HG02759 (cell line): Measurements from ENCODE around the gene BEX5.
"Not testable (repeated sequence)": the region's sequence is repeated elsewhere in the genome, so short reads cannot be mapped to it uniquely, and the experiment has no call there.

ENCODE experiments used
- ATAC-seq: cut with Tn5 transposase; IDR thresholded peaks from one replicate; pipeline ENCODE4 v1.9.1; 2021; ENCODE audit warnings: mild to moderate bottlenecking, moderate library complexity; ENCODE audit not compliant: unreplicated experiment

The BEX5 gene

DNA sequence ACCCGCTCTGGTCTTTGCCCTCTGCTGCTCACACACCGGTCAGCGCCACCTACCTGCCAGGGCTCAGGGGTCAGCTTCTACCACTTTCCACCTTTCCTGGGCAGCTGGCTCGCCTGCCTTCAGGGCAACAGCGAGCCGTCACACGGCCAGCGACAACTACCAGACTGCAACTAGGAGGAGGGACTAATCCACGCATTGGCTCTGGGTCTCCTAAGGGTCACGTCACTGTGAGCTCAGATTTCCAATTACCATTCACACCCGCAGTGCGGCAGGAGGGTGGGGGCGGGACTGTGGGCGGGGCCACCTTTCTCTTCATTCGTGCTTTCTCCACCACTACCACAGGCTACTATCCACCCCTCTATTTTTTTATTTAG, at the start of gene BEX5:
Gene BEX5 (minus strand): TSS at position 172 of the 374 bp plus-strand sequence. CDS start 1,712 bp downstream, outside the sequence.
- ATAC-seq = peak; percentile 87

DNA sequence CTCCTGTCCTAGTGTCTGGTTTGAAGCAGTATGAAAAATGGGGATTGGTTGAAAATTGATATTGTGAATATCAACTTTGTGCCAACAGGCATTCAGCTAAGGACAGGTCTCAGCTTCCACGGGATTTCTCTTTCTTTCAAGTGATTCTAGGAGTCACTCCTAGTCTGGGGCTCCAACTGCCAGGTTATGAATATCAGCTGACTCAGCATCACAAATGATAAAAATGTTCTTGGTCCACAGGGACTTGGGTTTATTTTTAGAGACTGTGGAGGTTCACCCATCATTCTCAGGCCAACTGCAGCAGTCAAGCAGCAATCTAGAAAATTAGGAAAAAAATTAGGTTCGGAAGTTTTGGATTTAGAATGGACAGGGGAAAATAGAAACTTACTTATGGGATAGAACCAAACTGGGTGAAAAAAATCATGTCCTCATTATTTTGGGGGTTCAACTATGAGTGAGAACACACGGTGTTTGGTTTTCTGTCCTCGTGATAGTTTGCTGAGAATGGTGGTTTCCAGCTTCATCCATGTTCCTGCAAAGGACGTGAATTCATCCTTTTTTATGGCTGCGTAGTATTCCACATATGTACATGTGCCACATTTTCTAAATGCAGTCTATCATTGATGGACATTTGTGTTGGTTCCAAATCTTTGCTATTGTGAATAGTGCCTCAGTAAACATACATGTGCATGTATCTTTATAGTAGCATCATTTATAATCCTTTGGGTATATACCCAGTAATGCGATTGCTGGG, 30.4 kb upstream of the BEX5 start:
- no peak for ATAC-seq

DNA sequence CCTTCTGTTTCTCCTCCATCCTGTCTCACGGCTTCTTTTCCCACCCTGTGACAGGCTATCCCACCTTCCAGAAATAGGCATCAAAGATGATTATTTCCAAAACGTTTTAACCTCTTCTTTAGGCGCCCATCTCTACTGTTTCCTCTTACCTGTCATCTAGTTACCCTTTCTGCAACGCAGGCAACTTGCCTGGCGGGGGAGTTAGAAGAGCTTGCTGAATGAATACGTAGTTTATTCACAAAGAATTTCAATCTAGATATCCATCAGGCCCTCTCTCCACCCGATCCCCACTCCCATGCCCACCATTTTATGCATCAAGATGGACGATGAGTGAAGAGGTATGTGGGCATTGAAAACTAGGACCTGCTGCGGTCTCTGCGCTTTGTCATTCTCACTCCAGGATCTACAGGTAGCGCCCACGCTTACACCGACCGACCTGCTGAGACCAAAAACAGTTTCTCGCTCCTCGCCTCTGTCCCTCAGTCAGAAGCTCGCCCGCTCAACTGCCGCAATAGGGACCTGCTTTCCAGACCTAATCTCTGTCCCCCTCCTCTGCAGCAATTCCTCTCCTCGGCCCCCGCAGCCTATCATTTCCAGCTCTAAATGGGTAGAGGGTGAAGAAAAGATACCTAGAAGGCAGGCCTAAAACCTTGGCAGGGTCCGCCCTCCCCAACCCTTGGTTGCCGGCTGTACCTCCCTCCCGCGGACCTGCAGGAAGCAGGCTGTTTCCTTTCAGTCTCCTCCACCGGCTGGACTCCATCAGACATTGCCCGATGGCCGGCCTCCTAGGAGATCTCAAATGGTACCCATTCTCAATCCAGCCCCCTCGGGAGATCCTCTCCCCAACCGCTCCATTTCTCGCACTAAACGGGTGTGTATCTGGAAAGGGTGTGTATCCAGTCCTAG, 624 bp downstream of the BEX5 start:
- ATAC-seq = peak; percentile 50

DNA sequence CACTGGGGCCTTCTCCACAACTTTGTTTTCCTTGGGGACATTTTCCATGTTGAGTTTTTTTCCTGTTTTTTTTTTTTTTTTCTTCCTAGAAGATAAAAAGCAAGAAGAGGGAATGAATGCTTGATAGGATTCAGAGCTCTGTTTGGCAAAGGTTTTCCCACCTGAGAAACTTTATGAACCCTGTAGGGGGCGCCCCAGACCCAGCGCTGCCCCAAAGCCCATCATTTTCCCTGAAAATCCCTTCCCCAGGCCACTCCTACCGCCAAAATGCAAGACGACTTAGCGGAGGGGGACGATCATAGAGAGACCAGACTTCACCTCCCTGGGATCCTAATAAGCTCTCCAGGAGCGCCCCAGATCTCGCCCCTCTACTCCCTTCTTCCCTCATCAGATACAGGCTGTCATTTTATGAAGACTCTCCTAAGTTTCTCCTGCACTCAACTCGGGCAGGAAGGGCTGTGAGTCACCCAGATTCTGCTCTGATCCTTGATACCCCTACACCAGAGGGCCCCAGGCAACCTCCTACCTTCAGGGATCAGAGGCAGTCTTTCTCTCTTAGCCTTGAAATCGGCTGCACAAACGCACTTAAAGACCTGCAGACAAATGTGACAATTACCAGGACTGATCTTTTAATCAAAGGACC, 1.4 kb downstream of the BEX5 start:
- no peak for ATAC-seq

DNA sequence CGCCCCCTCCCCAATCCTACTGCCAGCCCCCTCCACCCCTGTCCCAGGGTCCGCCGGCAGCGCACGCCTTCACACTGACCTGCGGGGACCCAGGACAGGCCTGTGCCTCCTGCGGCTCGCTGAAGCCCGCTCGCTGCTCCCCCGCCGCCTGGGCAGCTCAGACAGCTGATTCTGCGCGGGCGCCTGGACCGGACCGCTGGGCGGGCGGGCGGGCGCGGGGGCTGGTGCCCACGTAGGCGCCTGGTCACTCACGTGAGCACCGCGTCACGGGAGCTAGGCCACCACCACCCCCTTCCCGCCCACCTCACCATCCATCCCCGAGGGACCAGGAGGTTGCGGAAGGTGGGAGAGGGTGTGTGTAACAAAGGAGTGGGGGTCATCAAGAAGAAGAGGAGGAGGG, 13.5 kb downstream of the BEX5 start, which contains the start of gene TCEAL6:
Gene TCEAL6 (minus strand): TSS at position 208 of the 400 bp plus-strand sequence.
- ATAC-seq = not testable (repeated sequence)

DNA sequence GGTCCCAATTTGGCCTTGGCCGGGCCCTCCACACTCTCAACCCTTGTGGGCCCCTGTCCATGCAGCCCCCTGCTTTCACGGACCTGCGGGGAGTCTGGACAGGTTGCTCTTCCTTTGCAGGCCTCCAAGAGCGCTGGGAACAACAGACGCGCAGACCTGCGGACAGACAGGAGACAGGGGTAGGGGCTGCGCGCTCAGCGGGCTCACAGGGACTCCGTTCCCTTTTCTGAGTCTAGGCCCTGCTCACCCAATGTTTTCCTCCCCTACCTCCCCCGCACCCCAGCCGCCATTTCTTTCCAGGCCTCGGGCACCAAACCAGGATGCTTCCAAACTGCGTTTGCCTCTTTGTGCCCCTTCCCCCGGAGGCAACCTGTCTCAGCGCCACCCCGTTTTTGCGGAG, 14.1 kb downstream of the BEX5 start:
- ATAC-seq = not testable (repeated sequence)

DNA sequence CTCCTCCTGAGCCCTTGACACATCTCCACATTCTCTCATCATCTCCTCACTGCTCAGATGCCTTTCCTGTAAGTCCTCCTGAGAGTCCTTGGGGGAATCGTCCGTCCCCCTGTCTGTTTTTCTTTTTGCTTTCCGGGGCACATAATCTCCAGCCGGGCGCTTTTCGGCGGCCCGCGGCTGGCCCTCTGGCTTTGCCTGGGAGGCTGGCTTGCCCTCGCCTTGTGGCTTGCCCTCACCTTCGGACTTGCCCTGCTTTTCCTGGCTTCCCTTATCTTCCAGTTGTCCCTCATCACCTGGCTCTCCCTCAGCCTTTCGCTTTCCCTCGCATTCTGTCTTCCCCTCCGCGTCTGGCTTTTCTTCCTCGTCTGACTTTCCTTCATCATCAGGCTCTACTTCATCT, 14.9 kb downstream of the BEX5 start:
- ATAC-seq = not testable (repeated sequence)

DNA sequence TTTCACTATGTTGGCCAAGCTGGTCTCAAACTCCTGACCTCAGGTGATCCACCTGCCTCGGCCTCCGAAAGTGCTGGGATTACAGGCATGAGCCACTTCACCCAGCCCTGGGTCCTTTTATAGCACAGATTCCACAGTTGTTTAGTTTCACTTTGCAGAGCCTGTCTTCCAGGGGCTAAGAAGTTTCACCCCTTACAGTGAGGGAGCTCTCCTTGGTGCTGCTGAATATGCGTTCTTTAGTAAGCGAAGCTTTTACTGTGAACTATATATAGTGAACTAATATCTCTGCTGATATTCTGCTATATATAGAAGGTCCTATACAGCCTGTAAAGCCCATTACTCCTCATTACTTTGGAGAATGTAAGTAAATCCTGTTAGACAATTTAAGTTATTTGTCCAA, 17.7 kb downstream of the BEX5 start:
- no peak for ATAC-seq

DNA sequence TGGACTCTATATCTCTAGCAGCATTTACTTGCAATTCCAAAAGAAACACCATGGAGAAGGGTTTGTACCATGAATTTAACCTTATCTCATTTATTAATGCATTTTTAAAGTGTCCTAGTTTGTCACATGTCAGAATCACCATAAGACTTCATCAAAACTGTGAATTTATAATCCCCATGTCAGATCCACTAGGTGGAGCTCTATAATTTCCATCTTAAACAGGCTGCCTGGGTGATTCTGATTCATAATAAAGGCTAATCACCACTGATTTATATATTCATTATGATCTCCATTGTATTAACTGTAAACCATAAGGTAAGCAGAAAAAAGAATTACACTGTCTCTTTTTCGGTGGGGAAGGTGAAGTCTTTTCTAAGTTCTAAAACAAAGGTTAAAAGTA, 26.3 kb downstream of the BEX5 start:
- no peak for ATAC-seq

DNA sequence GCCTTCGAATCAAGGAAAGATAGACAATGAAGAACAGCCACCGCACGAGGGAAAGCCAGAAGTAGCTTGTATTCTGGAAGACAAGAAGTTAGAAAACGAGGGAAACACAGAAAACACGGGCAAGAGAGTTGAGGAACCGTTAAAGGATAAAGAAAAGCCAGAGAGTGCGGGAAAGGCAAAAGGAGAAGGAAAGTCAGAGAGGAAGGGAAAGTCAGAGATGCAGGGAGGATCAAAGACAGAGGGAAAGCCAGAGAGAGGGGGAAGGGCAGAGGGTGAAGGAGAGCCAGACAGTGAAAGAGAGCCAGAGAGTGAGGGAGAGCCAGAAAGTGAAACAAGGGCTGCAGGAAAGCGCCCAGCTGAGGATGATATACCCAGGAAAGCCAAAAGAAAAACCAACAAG, 28.9 kb downstream of the BEX5 start:
- ATAC-seq = no peak

DNA sequence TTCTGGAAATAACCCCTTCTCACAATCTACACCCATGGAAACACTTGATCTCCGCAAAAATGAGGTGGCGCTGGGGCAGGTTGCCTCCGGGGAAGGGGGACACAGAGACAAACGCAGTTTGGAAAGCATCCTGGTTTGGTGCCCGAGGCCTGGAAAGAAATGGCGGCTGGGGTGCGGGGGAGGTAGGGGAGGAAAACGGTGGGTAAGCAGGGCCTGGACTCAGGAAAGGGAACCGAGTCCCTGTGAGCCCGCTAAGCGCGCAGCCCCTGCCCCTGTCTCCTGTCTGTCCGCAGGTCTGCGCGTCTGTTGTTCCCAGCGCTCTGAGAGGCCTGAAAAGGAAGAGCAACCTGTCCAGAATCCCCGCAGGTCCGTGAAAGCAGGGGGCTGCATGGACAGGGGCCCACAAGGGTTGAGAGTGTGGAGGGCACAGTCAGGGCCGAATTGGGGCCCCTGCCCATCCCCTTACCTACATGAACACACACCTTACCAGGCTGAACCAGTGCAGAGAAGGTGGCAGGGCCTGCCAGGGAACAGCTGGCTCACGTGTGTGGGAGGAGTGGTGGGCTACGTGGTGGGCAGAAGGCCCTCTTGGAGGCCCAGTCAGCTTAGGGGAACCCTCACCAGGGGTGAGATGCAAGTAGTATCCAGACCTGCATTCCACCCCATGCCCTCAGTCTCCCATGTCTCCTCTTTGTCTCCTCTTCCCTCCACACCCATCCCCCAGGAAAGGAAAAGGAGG, 29.5 kb downstream of the BEX5 start:
- ATAC-seq = not testable (repeated sequence)

DNA sequence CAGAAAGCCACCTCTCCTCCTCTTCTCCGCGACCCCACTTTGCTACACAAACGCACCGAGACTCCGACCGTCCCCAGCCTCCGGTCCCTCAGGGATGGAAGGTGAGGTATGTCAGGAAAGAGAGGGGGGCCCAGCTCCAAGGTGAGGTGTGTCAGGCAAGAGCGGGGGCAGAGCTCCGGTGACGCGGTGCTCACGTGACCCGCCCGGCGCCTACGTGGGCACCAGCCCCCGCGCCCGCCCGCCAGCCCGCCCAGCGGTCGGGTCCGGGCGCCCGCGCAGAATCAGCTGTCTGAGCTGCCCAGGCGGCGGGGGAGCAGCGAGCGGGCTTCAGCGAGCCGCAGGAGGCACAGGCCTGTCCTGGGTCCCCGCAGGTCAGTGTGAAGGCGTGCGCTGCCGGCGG, 30.3 kb downstream of the BEX5 start, which contains the start of gene TCEAL2:
Gene TCEAL2 (plus strand): TSS at position 244 of the 400 bp plus-strand sequence. CDS start 1,152 bp downstream, outside the sequence.
- ATAC-seq = not testable (repeated sequence)

DNA sequence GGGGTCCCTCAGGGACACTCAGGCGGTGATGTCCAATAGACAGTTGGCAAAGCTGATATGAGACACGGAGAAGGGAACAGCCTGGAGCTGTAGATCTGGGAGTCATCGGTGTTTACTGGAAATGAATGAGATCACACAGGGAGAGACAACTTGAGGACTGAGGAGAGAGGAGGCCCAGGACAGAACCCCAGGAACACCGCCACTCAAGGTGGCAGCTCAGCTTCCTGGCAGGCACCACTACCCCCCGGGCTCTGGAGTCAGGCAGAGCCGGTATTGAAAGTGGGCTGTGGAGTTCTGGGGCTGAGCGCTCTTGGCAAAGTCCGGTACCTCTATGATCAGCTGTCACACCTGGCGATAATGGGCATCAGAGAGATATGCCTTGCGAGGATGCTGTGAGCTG, 30.8 kb downstream of the BEX5 start:
- not testable (repeated sequence) for ATAC-seq

DNA sequence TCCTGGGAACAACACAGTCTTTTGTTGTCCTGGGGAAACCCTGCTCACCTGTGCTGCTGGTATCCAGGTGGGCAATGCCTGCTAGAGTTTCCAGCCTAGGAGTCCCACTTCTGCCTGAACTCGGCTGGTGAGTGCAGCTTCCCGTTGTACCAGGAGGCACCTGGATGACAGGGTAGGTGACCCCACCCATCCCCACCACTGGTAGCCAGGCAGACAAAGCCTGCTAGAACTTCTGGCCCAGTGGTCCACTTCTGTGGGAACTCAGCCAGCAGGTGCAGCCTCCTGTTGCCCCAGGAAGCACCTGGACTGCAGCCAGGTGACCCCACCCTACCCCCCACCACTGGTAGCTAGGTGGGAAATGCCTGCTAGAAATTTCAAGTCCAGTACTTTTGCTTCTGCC, 40.0 kb downstream of the BEX5 start:
- no peak for ATAC-seq

DNA sequence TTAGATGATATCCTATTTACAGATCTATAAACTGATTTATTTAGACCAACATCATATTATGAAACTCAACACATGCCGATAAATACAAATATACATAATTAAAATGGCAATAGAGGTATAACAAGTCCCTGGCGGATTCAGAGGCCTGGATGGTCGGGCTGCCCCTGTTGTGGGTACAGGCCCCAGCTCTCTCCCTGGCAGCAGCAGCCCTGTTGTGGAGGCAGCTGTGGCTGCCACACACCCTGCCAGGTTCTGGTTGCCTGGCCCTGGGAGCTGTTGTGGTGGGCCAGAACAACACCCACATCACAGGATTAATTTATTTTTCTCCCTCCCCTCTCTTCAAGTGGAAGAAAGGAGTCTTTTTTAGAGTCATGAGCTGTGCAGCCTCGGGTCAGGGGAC, 42.4 kb downstream of the BEX5 start:
- ATAC-seq = no peak
